Cardiac muscle cell (in vitro differentiated cells and primary cell): ENCODE results near the gene ABHD2. TPM values are rescaled to one million over a fixed set of nuclear protein-coding genes. Genes with fewer than 3 reads are reported as not detected.
"Not testable (repeated sequence)": the region's sequence is repeated elsewhere in the genome, so short reads cannot be mapped to it uniquely, and the experiment has no call there.

Source experiments
- DNase-seq, 2 donors: peaks; one replicate each; pipeline versions ENCODE4 v3.0.0 to v3.0.0-alpha.2; 2010 to 2017; ENCODE audit warnings: low read depth in 1 of 2, low spot score in 1 of 2
- H3K27ac ChIP-seq: fragments of 200-600 bp; sonication (generic); 2 replicates; pipeline ENCODE4 v1.5.1; 2016
- H3K27me3 ChIP-seq: fragments of 200-600 bp; sonication (generic); 2 replicates; pipeline ENCODE4 v1.6.0; 2016; ENCODE audit warnings: control low read depth
- H3K36me3 ChIP-seq: fragments of 200-600 bp; sonication (generic); 2 replicates; pipeline ENCODE4 v1.5.1; 2016; ENCODE audit warnings: control low read depth
- H3K4me1 ChIP-seq: fragments of 200-600 bp; sonication (generic); 2 replicates; pipeline ENCODE4 v1.8.1; 2017; ENCODE audit warnings: low read depth, mild to moderate bottlenecking, mixed run types
- H3K4me3 ChIP-seq: fragments of 200-600 bp; sonication (generic); 2 replicates; pipeline ENCODE4 v1.5.1; 2016; ENCODE audit warnings: mild to moderate bottlenecking
- H3K9me3 ChIP-seq: fragments of 200-600 bp; sonication (generic); 2 replicates; pipeline ENCODE4 v1.5.1; 2017; ENCODE audit warnings: low read depth, mild to moderate bottlenecking, control low read depth
- CTCF ChIP-seq: IDR thresholded peaks from 2 replicates; pipeline ENCODE4 v1.5.1; 2012; ENCODE audit warnings: low read depth, mild to moderate bottlenecking, low read length
- polyA plus RNA-seq: library from polyadenylated mRNA; unstranded; fragments of >200 nt; fragmentation: Nextera tagmentation; extraction: Ambion mirVana; gene quantifications from 2 replicates; pipeline ENCODE4 v1.2.1, GENCODE V29; 2016
- total RNA-seq: library from RNA; depleted of rRNA; stranded (reverse); fragments of >200 nt; gene quantifications from 2 replicates; pipeline ENCODE4 v1.2.3, GENCODE V29; 2016

The ABHD2 gene
- total and polyA plus RNA-seq, 2 experiments from 2014 or later, result 28.4 to 43.0 TPM

GRCh38 chr15:89119489-89120478 lies 31.5 kb downstream of the ABHD2 start:
- H3K4me1 ChIP-seq, result peaks cover 57% of the 10 kb centered on the region
- no peaks in the 10 kb centered on the region for H3K36me3 ChIP-seq
- H3K9me3 ChIP-seq, result no peaks in the 10 kb centered on the region
- peak overlapping the region; percentile 75 for H3K27ac ChIP-seq
- no peak for TF ChIP-seq CTCF
- DNase-seq, result peak; percentile 66 to 76
- H3K27me3 ChIP-seq, result no peaks in the 10 kb centered on the region
- no peak overlapping the region for H3K4me3 ChIP-seq

GRCh38 chr15:89120479-89121000 lies 32.3 kb downstream of the ABHD2 start:
- not testable (repeated sequence) for H3K4me3 ChIP-seq, H3K36me3 ChIP-seq, H3K9me3 ChIP-seq, DNase-seq, H3K27me3 ChIP-seq
- peaks cover 50% of the 10 kb centered on the region for H3K4me1 ChIP-seq
- peak overlapping the region; percentile 75 for H3K27ac ChIP-seq

GRCh38 chr15:89121414-89121813 lies 33.2 kb downstream of the ABHD2 start:
- TF ChIP-seq CTCF, result no peak
- no peaks in the 10 kb centered on the region for H3K9me3 ChIP-seq
- H3K27me3 ChIP-seq, result no peaks in the 10 kb centered on the region
- no peak overlapping the region for H3K27ac ChIP-seq
- H3K4me1 ChIP-seq, result peaks cover 41% of the 10 kb centered on the region
- H3K36me3 ChIP-seq, result no peaks in the 10 kb centered on the region
- DNase-seq, result no peak
- no peak overlapping the region for H3K4me3 ChIP-seq

- TF ChIP-seq CTCF, result no peak
- Histone ChIP-seq H3K4me1 (peaks cover 29% of the 10 kb centered on the region), H3K9me3 (no peaks in the 10 kb centered on the region), H3K4me3 (no peak overlapping the region), H3K36me3 (no peaks in the 10 kb centered on the region), H3K27ac (no peak overlapping the region), H3K27me3 (no peaks in the 10 kb centered on the region)
- no peak for DNase-seq
Observed at GRCh38 chr15:89122505-89123180, 34.4 kb downstream of the ABHD2 start.

GRCh38 chr15:89123181-89123525 lies 34.9 kb downstream of the ABHD2 start:
- Histone ChIP-seq H3K9me3 (no peaks in the 10 kb centered on the region), H3K4me1 (peaks cover 24% of the 10 kb centered on the region), H3K36me3 (no peaks in the 10 kb centered on the region), H3K4me3 (no peak overlapping the region), H3K27me3 (no peaks in the 10 kb centered on the region), H3K27ac (no peak overlapping the region)
- no peak for DNase-seq
- no peak for TF ChIP-seq CTCF
